Heart left ventricle (tissue), 13 donors: ENCODE results near the gene TSPAN31.

Source experiments
- CTCF ChIP-seq, 12 donors: fragments of 200-600 bp; sonication (generic) in 4 of 12; IDR thresholded peaks; one replicate each; pipeline versions ENCODE4 v1.5.0 to v1.8.0; 2018 to 2022; ENCODE audit warnings: antibody characterized with exemption in 12 of 12, mild to moderate bottlenecking in 5 of 12
- POLR2A ChIP-seq, 2 donors: fragments of 450-650 bp; IDR thresholded peaks; one replicate each; pipeline ENCODE4 v1.6.1; 2017; ENCODE audit warnings: antibody characterized with exemption in 2 of 2, mild to moderate bottlenecking in 2 of 2, moderate library complexity in 2 of 2
- donor health status: ischemic (EF 13 %, LVEDD 7.1; RV severe dilation, severe dysfunction).
- donor health status: DM: no; HTN: yes; CAD: no.
- donor health status: DM: no; HTN: no; CAD: no.
- donor health status: ischemic (EF 25% LVEDD 6.9; RV normal size, moderate dysfunction).
- donor health status: ischemic (EF 25% LVEDD 5.7; RV mildly dilated, moderate dysfunction).
- donor health status: ischemic (EF 35%, LVEDD 5.7; RV mildly dilated, moderate dysfunction).
- donor health status: nonischemic (EF 11% LVEDD 7.7; RV severe dilation, severe dysfunction).
- donor health status: DM: yes; HTN: yes; CAD: no.
- donor health status: PGD.
- donor health status: ischemic (EF 29% LVEDD 5.4; RV normal size, mild dysfunction).
- donor health status: nonischemic (EF 23%, LVEDD 6.1; RV moderate dilation, normal function).

DNA sequence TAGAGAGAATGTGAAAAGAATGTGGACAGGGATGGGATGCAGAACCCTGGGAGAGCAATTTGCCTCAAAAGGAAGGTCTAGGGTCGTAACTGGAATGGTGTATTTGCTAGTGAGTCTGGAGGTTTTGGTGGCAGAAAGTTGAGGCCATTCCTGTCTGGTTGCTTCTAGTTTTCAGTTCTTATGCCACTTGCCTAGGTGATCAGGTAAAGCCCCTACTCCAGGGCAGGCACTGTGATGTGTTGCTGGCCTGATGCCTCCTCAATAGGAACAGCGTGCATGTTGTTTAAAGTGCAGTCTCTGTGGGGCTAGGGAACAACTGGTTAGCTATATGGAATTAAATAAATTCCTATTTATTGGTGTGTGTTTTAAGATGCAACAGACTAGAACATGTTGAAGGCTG is 44.5 kb upstream of the TSPAN31 start:
- no peak for TF ChIP-seq CTCF (IDR thresholded peaks at IDR 0.05)
- TF ChIP-seq POLR2A (IDR thresholded peaks at IDR 0.05) = no peak
